CD4-positive, alpha-beta T cell treated with Interferon alpha-2 for 1 hour (primary cell): ENCODE results near the gene REG3G.
"Not testable (repeated sequence)": the region's sequence is repeated elsewhere in the genome, so short reads cannot be mapped to it uniquely, and the experiment has no call there.

Experiments used
- DNase-seq, 2 donors: peaks; one replicate each; pipeline ENCODE4 v3.0.0-alpha.2; 2020 to 2022

Gene REG3G

GRCh38 chr2:79026061-79026460 is 559 bp downstream of the REG3G start:
- DNase-seq: no peak

- DNase-seq: no peak
Observed at GRCh38 chr2:79039944-79040343, 14.4 kb downstream of the REG3G start.

GRCh38 chr2:79041032-79041448 is 15.5 kb downstream of the REG3G start:
- DNase-seq: no peak

- DNase-seq: not testable (repeated sequence)
Observed at GRCh38 chr2:79053486-79053885, 28.0 kb downstream of the REG3G start.

GRCh38 chr2:79054769-79055168 is 29.3 kb downstream of the REG3G start:
- not testable (repeated sequence) for DNase-seq

GRCh38 chr2:79065201-79065600 is 39.7 kb downstream of the REG3G start:
- DNase-seq: no peak

- DNase-seq: no peak
Observed at GRCh38 chr2:79071078-79071477, 45.6 kb downstream of the REG3G start.
